Mesodermal cell (in vitro differentiated cells): Measurements from ENCODE around the gene C2.
"Not testable (repeated sequence)": the region's sequence is repeated elsewhere in the genome, so short reads cannot be mapped to it uniquely, and the experiment has no call there.

ENCODE experiments used
- H3K27ac ChIP-seq: 2 replicates; pipeline ENCODE4 v1.7.0; 2013; ENCODE audit warnings: mild to moderate bottlenecking, low read depth, low read length, moderate library complexity; ENCODE audit not compliant: severe bottlenecking
- H3K36me3 ChIP-seq: 2 replicates; pipeline ENCODE4 v1.7.1; 2013; ENCODE audit warnings: mild to moderate bottlenecking, low read length, moderate library complexity; ENCODE audit not compliant: control insufficient read depth, insufficient read depth
- H3K4me1 ChIP-seq: one replicate; pipeline ENCODE4 v1.7.1; 2013; ENCODE audit warnings: mild to moderate bottlenecking, low read length; ENCODE audit not compliant: insufficient read depth, control insufficient read depth, poor library complexity, severe bottlenecking
- H3K4me3 ChIP-seq: 2 replicates; pipeline ENCODE4 v1.7.0; 2013; ENCODE audit warnings: low read length, control low read depth, mild to moderate bottlenecking; ENCODE audit not compliant: insufficient read depth, poor library complexity, severe bottlenecking; ENCODE audit errors: extremely low read depth
- H3K9me3 ChIP-seq: 2 replicates; pipeline ENCODE4 v1.7.1; 2013; ENCODE audit warnings: mild to moderate bottlenecking, low read length, moderate library complexity; ENCODE audit not compliant: control insufficient read depth
- WGBS, 2 experiments: methylation state at CpG; one replicate each; pipeline ENCODE4 v1.1.5; 2013; ENCODE audit warnings: missing lambda C conversion rate in 2 of 2; ENCODE audit not compliant: insufficient coverage in 2 of 2; 5-methylcytosine and 5-hydroxymethylcytosine counted together

Gene C2

DNA sequence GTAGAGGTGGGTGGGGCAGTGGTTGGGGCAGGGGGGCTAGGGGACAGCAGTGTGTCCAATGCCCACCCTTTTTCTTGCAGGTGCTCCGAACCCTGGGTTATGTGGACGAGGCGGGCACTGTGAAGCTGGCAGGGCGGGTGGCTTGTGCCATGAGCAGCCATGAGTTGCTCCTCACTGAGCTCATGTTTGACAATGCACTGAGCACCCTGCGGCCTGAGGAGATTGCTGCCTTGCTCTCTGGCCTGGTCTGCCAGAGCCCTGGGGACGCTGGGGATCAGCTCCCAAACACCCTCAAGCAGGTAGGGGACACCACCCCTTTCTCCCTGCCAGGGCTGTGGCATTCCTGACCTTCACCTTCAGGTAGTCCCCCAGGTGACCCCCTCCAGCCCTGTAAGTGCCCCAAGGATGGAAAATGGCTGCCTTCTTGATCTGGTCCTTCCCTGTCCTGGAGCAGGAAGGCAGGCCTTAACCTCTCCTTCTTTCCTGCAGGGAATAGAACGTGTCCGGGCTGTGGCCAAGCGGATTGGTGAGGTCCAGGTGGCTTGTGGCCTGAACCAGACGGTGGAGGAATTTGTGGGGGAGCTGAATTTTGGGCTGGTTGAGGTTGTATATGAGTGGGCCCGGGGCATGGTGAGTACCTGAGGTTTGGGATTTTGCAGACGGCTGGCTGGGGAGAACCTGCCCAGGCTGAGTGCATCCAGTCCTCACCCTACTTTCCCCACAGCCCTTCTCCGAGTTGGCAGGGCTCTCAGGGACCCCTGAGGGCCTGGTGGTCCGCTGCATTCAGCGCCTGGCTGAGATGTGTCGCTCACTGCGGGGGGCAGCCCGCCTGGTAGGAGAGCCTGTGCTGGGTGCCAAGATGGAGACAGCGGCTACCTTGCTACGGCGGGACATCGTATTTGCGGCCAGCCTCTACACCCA is 41.5 kb downstream of the C2 start:
- H3K9me3 ChIP-seq: no peaks in the 10 kb centered on the region
- H3K27ac ChIP-seq: no peak overlapping the region
- 94 to 98% methylated on average over 13 to 17 of the region's 23 CpGs for WGBS, 2 experiments
- peaks cover 65% of the 10 kb centered on the region for H3K36me3 ChIP-seq
- peaks cover 15% of the 10 kb centered on the region for H3K4me1 ChIP-seq
- H3K4me3 ChIP-seq: no peak overlapping the region

DNA sequence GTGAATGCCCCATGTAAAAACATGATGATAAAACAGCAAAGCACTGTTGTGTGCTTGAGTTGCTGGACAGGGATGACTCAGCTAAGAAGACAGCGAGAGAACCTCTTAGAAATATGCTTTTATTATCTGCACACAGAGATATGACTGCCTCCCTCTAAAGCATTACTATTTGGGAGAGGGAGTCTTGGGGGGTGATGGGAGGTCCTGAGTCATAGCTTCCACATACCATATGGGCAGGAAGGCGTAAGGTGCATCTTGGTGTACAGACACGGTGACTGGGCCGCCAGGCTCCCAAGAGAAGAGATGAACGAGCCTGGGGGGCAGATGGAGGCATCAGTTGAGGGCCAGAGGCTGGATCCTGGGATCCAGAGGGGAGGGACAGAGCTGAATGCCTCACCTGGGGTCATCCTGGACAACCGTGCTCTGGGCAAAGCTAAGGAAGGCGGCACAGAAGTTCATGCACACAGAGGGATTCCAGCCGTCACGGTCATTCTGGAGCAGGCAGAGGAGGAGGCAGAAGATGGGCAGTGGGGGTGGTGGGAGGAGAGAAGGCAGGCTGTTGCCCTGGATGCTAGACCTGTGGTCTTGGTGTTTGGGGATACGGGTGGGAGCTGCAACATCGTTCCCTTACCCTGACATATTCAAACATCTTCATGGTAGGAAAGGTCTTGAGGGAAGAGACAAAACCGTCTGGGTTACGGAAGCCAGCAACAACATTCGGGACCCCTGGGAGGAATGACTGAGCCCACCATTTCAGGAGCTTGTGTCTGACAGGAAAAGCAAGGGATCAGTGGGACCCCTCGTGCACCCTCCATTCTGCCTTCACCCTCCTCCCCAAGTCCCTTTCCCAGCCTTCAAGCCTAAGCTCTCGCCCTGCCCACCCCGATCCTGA is 42.4 kb downstream of the C2 start:
- H3K9me3 ChIP-seq: no peaks in the 10 kb centered on the region
- H3K27ac ChIP-seq: no peak overlapping the region
- peaks cover 15% of the 10 kb centered on the region for H3K4me1 ChIP-seq
- H3K4me3 ChIP-seq: no peak overlapping the region
- 89 to 95% methylated on average over 12 of the region's 17 CpGs for WGBS, 2 experiments
- H3K36me3 ChIP-seq: peaks cover 66% of the 10 kb centered on the region

GRCh38 chr6:31970604-31971271 is 43.2 kb downstream of the C2 start:
- Histone ChIP-seq H3K9me3 (peaks cover 5% of the 10 kb centered on the region), H3K27ac (no peak overlapping the region), H3K36me3 (peaks cover 66% of the 10 kb centered on the region), H3K4me3 (peak overlapping the region; percentile 83), H3K4me1 (peaks cover 15% of the 10 kb centered on the region)
- 94 to 95% methylated on average over 15 to 17 of the region's 18 CpGs for WGBS, 2 experiments

DNA sequence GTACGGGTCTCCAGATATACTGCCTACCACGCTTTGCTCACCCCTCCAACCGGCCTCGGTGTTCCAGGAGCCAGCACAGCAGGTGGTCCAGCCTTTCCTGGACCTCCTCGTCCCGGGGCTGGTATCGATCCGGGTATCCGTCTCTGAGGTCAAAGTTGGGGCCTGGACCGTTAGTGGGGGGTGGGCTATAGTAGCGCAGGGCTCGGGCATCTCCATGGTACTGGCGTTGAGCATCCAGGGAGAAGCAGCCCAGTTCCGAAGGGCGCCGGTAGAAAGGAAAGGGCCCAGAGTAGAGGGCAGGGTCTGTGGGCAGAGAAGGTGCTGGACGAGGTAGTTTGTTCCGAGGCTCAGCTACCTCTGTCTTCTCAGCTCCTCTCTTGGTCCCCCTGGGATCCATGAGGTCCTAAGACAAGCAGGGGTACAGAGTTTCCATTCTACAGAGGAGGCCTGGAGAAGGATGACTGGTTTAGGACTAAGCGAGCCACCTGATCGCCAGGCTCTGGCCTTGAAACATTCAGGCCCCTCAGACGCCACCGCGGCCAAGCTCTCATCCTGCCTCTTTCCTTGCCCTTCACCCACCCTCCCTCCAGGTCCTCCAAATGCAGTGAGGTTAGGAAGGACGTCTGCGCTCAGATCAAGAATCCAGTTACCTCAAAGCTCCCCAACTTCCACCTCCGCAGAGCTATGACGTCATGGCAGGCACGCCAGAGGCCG is 43.9 kb downstream of the C2 start:
- Histone ChIP-seq H3K4me3 (peak overlapping the region; percentile 83), H3K9me3 (peaks cover 5% of the 10 kb centered on the region), H3K36me3 (peaks cover 59% of the 10 kb centered on the region), H3K27ac (peak overlapping the region; percentile 98), H3K4me1 (peaks cover 15% of the 10 kb centered on the region)
- WGBS, 2 experiments: 54 to 67% methylated on average over 16 to 26 of the region's 29 CpGs

GRCh38 chr6:31971993-31972708 is 44.6 kb downstream of the C2 start, which contains the start of gene DXO:
DXO (minus strand) TSS chr6:31972138; CDS start chr6:31971675, 463 bp downstream.
- WGBS, 2 experiments: 0 to 1% methylated on average over 55 to 56 of the region's 62 CpGs
- Histone ChIP-seq H3K27ac (peak within 1 kb of the TSS; percentile 98), H3K9me3 (peaks cover 5% of the 10 kb centered on the region), H3K4me3 (peak within 1 kb of the TSS; percentile 83), H3K4me1 (peaks cover 15% of the 10 kb centered on the region), H3K36me3 (peaks cover 52% of the 10 kb centered on the region)

DNA sequence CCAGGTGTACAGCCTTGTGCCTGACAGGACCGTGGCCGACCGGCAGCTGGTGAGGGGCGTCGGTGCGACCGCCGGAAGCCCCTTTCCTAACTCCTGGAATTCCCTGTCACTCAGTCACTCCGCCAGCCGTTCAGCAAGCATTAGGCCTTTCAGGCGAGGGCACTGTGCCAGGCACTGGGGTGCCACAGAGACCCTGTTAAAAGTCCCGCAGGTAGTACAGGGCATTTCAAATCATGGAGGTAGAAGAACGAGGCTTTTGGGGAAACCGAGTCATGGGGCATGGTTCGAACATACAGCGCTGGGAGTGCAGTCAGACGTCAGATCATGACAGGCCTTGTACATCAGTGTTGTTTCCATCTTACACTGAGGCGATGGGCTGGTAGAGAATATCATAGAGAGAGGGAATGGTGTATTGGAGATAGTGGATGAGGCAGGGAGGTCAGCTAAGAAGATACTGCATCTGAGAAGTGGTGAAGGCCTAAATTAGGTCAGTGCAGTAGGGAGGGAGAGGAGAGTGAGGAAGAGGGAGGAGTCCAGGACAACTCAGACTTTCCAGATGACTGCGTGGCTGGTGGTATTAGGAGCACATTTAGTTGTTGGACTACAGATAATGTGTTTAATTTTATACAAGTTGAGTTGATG is 45.3 kb downstream of the C2 start:
- peaks cover 5% of the 10 kb centered on the region for H3K9me3 ChIP-seq
- H3K4me1 ChIP-seq: peaks cover 15% of the 10 kb centered on the region
- H3K4me3 ChIP-seq: peak overlapping the region; percentile 83
- 16 to 17% methylated on average over 16 to 19 of the region's 19 CpGs for WGBS, 2 experiments
- H3K27ac ChIP-seq: peak overlapping the region; percentile 98
- peaks cover 45% of the 10 kb centered on the region for H3K36me3 ChIP-seq

DNA sequence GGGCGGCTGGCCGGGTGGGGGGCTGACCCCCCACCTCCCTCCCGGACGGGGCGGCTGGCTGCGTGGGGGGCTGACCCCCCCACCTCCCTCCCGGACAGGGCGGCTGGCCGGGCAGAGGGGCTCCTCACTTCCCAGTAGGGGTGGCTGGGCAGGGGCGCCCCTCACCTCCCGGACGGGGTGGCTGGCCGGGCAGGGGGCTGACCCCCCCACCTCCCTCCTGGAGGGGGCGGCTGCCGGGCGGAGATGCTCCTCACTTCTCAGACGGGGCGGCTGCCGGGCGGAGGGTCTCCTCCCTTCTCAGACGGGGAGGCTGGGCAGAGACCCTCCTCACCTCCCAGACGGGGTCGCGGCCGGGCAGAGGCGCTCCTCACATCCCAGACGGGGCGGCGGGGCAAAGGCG is 48.5 kb downstream of the C2 start:
- peaks cover 24% of the 10 kb centered on the region for H3K36me3 ChIP-seq
- not testable (repeated sequence) for H3K27ac ChIP-seq, H3K4me3 ChIP-seq, H3K9me3 ChIP-seq, H3K4me1 ChIP-seq
- WGBS, 2 experiments: 100% methylated on average over 1 of the region's 30 CpGs; no CpG with 5 or more reads in 1 of the 2 experiments

DNA sequence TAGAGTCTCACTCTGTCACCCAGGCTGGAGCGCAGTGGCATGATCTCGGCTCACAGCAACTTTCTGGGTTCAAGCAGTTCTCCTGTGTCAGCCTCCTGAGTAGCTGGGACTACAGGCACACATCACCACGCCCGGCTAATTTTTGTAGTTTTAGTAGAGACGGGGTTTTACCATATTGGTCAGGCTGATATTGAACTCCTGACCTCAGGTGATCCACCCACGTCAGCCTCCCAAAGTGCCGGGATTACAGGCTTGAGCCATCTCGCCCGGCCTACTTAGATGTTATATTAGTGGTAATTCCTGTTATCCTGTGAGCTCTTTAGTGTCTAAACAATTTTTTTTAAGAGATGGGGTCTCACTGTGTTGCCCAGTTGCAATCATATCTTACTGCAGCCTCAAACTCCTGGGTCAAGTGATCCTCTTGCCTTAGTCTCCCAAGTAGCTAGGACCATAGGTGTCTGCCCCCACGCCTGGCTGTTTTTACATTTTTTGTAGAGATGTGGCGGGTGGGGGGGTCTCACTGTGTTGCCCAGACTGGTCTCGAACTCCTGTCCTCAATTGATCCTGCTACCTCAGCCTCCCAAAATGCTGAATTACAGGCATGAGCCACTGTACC is 50.4 kb downstream of the C2 start:
- WGBS, 2 experiments: 92 to 93% methylated on average over 10 of the region's 12 CpGs
- no peaks in the 10 kb centered on the region for H3K4me1 ChIP-seq
- no peak overlapping the region for H3K27ac ChIP-seq

DNA sequence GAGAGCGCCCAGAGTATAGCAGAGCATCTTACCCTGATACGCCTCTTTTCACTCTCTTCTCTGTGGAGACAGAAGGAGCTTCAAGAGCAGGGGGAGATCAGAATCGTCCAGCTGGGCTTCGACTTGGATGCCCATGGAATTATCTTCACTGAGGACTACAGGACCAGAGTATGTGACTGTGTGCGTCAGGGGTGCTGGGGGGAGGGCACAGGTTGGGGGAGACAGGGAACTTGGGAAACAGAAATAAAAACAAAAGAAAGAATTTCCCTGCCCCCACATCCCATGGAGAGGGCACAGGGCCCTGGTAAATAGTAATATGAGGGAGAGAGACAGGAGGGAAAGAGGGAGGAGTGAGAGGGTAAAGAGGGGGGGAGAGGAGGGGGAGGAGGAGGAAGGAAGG is 51.3 kb downstream of the C2 start:
- WGBS, 2 experiments: 80 to 96% methylated on average over 2 to 4 of the region's 5 CpGs
- Histone ChIP-seq H3K4me3 (no peak overlapping the region), H3K27ac (no peak overlapping the region), H3K4me1 (no peaks in the 10 kb centered on the region), H3K9me3 (peaks cover 5% of the 10 kb centered on the region), H3K36me3 (peaks cover 21% of the 10 kb centered on the region)

More for the DNA sequence above, 50.4 kb downstream of the C2 start:
- Histone ChIP-seq H3K36me3 (peaks cover 24% of the 10 kb centered on the region), H3K9me3 (peaks cover 5% of the 10 kb centered on the region), H3K4me3 (no peak overlapping the region)
